ENCODE data around the gene LGR6.

DNA sequence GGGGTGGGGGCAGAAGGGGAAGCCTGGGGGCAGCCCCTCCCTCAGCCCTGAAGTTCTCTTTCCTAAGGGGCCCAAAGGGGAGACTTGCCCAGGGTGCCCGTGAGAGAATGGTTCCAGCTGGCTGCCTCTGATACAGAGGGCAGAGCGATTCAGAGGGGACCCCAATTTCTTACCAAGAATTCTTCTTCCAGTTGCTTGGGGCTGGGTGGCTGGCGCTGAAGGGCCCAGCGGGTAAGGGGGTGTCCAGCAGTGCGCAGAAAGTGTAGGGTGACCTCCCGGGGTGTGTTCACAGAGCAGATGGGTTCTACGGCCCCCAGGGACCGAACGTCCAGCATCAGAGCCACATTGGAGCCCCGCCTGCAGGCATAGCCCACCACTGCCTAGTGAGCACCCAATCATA is 35.7 kb upstream of the LGR6 start:
- TF ChIP-seq, protein P1, sequence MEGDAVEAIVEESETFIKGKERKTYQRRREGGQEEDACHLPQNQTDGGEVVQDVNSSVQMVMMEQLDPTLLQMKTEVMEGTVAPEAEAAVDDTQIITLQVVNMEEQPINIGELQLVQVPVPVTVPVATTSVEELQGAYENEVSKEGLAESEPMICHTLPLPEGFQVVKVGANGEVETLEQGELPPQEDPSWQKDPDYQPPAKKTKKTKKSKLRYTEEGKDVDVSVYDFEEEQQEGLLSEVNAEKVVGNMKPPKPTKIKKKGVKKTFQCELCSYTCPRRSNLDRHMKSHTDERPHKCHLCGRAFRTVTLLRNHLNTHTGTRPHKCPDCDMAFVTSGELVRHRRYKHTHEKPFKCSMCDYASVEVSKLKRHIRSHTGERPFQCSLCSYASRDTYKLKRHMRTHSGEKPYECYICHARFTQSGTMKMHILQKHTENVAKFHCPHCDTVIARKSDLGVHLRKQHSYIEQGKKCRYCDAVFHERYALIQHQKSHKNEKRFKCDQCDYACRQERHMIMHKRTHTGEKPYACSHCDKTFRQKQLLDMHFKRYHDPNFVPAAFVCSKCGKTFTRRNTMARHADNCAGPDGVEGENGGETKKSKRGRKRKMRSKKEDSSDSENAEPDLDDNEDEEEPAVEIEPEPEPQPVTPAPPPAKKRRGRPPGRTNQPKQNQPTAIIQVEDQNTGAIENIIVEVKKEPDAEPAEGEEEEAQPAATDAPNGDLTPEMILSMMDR (conservative IDR thresholded peaks at IDR 0.05; ENCODE audit: low read length): no peak
- TF ChIP-seq EZH2phosphoT487 (IDR thresholded peaks at IDR 0.05; ENCODE audit: borderline replicate concordance): no peak

Measured in Loucy (cell line).